HL-60 (cell line): Measurements from ENCODE around the gene HLA-DPB1.

Experiments
- POLR2AphosphoS5 ChIP-seq: IDR thresholded peaks from 2 replicates; pipeline ENCODE4 v1.6.1; 2012; ENCODE audit warnings: low read depth
- REST ChIP-seq: IDR thresholded peaks from 2 replicates; pipeline ENCODE4 v1.6.1; 2012; ENCODE audit warnings: low read depth; ENCODE audit not compliant: insufficient replicate concordance
- TF ChIP-seq, protein P1 (sequence below): IDR thresholded peaks from one replicate; pipeline ENCODE4 v1.5.1; 2011; ENCODE audit warnings: low read length, control low read depth, inconsistent platforms; ENCODE audit not compliant: insufficient read depth

- TF ChIP-seq, protein P1, sequence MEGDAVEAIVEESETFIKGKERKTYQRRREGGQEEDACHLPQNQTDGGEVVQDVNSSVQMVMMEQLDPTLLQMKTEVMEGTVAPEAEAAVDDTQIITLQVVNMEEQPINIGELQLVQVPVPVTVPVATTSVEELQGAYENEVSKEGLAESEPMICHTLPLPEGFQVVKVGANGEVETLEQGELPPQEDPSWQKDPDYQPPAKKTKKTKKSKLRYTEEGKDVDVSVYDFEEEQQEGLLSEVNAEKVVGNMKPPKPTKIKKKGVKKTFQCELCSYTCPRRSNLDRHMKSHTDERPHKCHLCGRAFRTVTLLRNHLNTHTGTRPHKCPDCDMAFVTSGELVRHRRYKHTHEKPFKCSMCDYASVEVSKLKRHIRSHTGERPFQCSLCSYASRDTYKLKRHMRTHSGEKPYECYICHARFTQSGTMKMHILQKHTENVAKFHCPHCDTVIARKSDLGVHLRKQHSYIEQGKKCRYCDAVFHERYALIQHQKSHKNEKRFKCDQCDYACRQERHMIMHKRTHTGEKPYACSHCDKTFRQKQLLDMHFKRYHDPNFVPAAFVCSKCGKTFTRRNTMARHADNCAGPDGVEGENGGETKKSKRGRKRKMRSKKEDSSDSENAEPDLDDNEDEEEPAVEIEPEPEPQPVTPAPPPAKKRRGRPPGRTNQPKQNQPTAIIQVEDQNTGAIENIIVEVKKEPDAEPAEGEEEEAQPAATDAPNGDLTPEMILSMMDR: no peak
- no peak for TF ChIP-seq POLR2AphosphoS5
- TF ChIP-seq REST: no peak
Measured at GRCh38 chr6:33081098-33081824, 5.5 kb downstream of the HLA-DPB1 start.
